A549 (cell line): ENCODE measurements around the gene TBX10.

Source experiments
- BHLHE40 ChIP-seq: IDR thresholded peaks from 2 replicates; pipeline ENCODE4 v1.6.1; 2012; ENCODE audit warnings: low read depth, low read length, inconsistent platforms
- EP300 ChIP-seq, 2 experiments: fragments of >200 bp; sonication (Bioruptor Twin); formaldehyde crosslinking; IDR thresholded peaks; 2 replicates in 1 of 2; 3 replicates in 1 of 2; pipeline ENCODE4 v1.6.1; 2016 to 2017
- POLR2A ChIP-seq: IDR thresholded peaks from 2 replicates; pipeline ENCODE4 v1.6.1; 2012; ENCODE audit warnings: mild to moderate bottlenecking, low read length
- TF ChIP-seq, protein P1 (sequence below): fragments of 450-650 bp; IDR thresholded peaks from 2 replicates; pipeline ENCODE4 v1.6.1; 2014; ENCODE audit warnings: antibody characterized with exemption
- TF ChIP-seq, protein P2 (sequence below): fragments of >200 bp; sonication (Bioruptor Twin); formaldehyde crosslinking; IDR thresholded peaks from 3 replicates; pipeline ENCODE4 v1.5.1; 2016

GRCh38 chr11:67657300-67657699 is 17.7 kb upstream of the TBX10 start:
- TF ChIP-seq, protein P1, sequence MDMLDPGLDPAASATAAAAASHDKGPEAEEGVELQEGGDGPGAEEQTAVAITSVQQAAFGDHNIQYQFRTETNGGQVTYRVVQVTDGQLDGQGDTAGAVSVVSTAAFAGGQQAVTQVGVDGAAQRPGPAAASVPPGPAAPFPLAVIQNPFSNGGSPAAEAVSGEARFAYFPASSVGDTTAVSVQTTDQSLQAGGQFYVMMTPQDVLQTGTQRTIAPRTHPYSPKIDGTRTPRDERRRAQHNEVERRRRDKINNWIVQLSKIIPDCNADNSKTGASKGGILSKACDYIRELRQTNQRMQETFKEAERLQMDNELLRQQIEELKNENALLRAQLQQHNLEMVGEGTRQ = no peak
- TF ChIP-seq EP300 (IDR thresholded peaks at IDR 0.05) = no peak
- TF ChIP-seq, protein P2, sequence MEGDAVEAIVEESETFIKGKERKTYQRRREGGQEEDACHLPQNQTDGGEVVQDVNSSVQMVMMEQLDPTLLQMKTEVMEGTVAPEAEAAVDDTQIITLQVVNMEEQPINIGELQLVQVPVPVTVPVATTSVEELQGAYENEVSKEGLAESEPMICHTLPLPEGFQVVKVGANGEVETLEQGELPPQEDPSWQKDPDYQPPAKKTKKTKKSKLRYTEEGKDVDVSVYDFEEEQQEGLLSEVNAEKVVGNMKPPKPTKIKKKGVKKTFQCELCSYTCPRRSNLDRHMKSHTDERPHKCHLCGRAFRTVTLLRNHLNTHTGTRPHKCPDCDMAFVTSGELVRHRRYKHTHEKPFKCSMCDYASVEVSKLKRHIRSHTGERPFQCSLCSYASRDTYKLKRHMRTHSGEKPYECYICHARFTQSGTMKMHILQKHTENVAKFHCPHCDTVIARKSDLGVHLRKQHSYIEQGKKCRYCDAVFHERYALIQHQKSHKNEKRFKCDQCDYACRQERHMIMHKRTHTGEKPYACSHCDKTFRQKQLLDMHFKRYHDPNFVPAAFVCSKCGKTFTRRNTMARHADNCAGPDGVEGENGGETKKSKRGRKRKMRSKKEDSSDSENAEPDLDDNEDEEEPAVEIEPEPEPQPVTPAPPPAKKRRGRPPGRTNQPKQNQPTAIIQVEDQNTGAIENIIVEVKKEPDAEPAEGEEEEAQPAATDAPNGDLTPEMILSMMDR = no peak
- no peak for TF ChIP-seq BHLHE40
- no peak for TF ChIP-seq POLR2A
